ENCODE measurements around the gene PAAF1.
A peak's percentile ranks its signal among the peaks of the same experiment; 100 is the strongest.

PAAF1 gene

GRCh38 chr11:73856031-73856567 is 20.7 kb upstream of the PAAF1 start:
- Histone ChIP-seq H3K14ac (ENCODE audit: low read length) (no peak overlapping the region), H3K27ac (ENCODE audit: low read depth, low read length) (no peak overlapping the region), H3K36me3 (ENCODE audit: control insufficient read depth in 1 of 2, insufficient read depth in 2 of 2, low read length in 2 of 2) (no peaks in the 10 kb centered on the region), H4K8ac (ENCODE audit: low read depth, low read length) (no peak overlapping the region), H2AK5ac (ENCODE audit: low read length) (no peak overlapping the region), H3K18ac (ENCODE audit: low read length) (no peak overlapping the region), H3K4me1 (ENCODE audit: control insufficient read depth in 1 of 2, insufficient read depth in 2 of 2, low read length in 2 of 2) (no peaks in the 10 kb centered on the region), H3K4ac (ENCODE audit: low read depth, low read length) (no peak overlapping the region), H3K23ac (ENCODE audit: low read length) (no peak overlapping the region), H2BK12ac (ENCODE audit: low read length) (no peak overlapping the region), H3K79me2 (ENCODE audit: control insufficient read depth, insufficient read depth, low read length, poor library complexity) (no peaks in the 10 kb centered on the region), H3K9me3 (ENCODE audit: insufficient read depth, low read depth, low read length) (no peaks in the 10 kb centered on the region), H3K4me3 (ENCODE audit: low read depth, low read length) (no peak overlapping the region), H2BK5ac (ENCODE audit: low read depth, low read length, poor library complexity) (no peak overlapping the region), H2AFZ (ENCODE audit: insufficient read depth, low read length, poor library complexity) (no peak overlapping the region), H3K9ac (ENCODE audit: low read length) (no peak overlapping the region), H4K91ac (ENCODE audit: low read depth, low read length) (no peak overlapping the region), H2BK120ac (ENCODE audit: insufficient read depth, low read length, poor library complexity) (no peak overlapping the region), H3K4me2 (ENCODE audit: low read length) (no peak overlapping the region), H3K27me3 (ENCODE audit: insufficient read depth, low read length) (no peaks in the 10 kb centered on the region), H4K12ac (ENCODE audit: low read depth, low read length) (no peak overlapping the region), H3K79me1 (ENCODE audit: low read length) (no peaks in the 10 kb centered on the region)
- WGBS (ENCODE audit: extremely low coverage, insufficient coverage, insufficient read length), result no CpG with 5 or more reads among the region's 1 CpG
- no peak for DNase-seq

GRCh38 chr11:73859671-73860070 is 17.1 kb upstream of the PAAF1 start:
- H3K4ac ChIP-seq (ENCODE audit: low read depth, low read length), result no peak overlapping the region
- H3K4me3 ChIP-seq (ENCODE audit: low read depth, low read length), result no peak overlapping the region
- WGBS (ENCODE audit: extremely low coverage, insufficient coverage, insufficient read length), result no CpG with 5 or more reads among the region's 2 CpGs
- no peak overlapping the region for H4K8ac ChIP-seq (ENCODE audit: low read depth, low read length)
- peaks cover 3 to 7% of the 10 kb centered on the region in 2 experiments for H3K36me3 ChIP-seq (ENCODE audit: control insufficient read depth in 1 of 2, insufficient read depth in 2 of 2, low read length in 2 of 2)
- no peak overlapping the region for H2AFZ ChIP-seq (ENCODE audit: insufficient read depth, low read length, poor library complexity)
- H3K14ac ChIP-seq (ENCODE audit: low read length), result no peak overlapping the region
- no peak overlapping the region for H2AK5ac ChIP-seq (ENCODE audit: low read length)
- H3K18ac ChIP-seq (ENCODE audit: low read length), result no peak overlapping the region
- H3K27me3 ChIP-seq (ENCODE audit: insufficient read depth, low read length), result no peaks in the 10 kb centered on the region
- no peak overlapping the region for H2BK12ac ChIP-seq (ENCODE audit: low read length)
- H4K91ac ChIP-seq (ENCODE audit: low read depth, low read length), result no peak overlapping the region
- no peak overlapping the region for H3K9ac ChIP-seq (ENCODE audit: low read length)
- no peaks in the 10 kb centered on the region for H3K79me1 ChIP-seq (ENCODE audit: low read length)
- no peak overlapping the region for H3K4me2 ChIP-seq (ENCODE audit: low read length)
- no peak overlapping the region for H3K27ac ChIP-seq (ENCODE audit: low read depth, low read length)
- H3K23ac ChIP-seq (ENCODE audit: low read length), result no peak overlapping the region
- H2BK120ac ChIP-seq (ENCODE audit: insufficient read depth, low read length, poor library complexity), result no peak overlapping the region
- H2BK5ac ChIP-seq (ENCODE audit: low read depth, low read length, poor library complexity), result no peak overlapping the region
- no peaks in the 10 kb centered on the region for H3K4me1 ChIP-seq (ENCODE audit: control insufficient read depth in 1 of 2, insufficient read depth in 2 of 2, low read length in 2 of 2)
- no peaks in the 10 kb centered on the region for H3K79me2 ChIP-seq (ENCODE audit: control insufficient read depth, insufficient read depth, low read length, poor library complexity)
- H3K9me3 ChIP-seq (ENCODE audit: insufficient read depth, low read depth, low read length), result no peaks in the 10 kb centered on the region
- DNase-seq, result peak; percentile 27 to 58
- H4K12ac ChIP-seq (ENCODE audit: low read depth, low read length), result no peak overlapping the region

- H3K36me3 ChIP-seq (ENCODE audit: control insufficient read depth in 1 of 2, insufficient read depth in 2 of 2, low read length in 2 of 2), result peaks cover 3 to 7% of the 10 kb centered on the region in 2 experiments
- no peak overlapping the region for H3K18ac ChIP-seq (ENCODE audit: low read length)
- H3K27ac ChIP-seq (ENCODE audit: low read depth, low read length), result no peak overlapping the region
- no peak overlapping the region for H3K4me2 ChIP-seq (ENCODE audit: low read length)
- H3K9me3 ChIP-seq (ENCODE audit: insufficient read depth, low read depth, low read length), result no peaks in the 10 kb centered on the region
- H3K79me1 ChIP-seq (ENCODE audit: low read length), result no peaks in the 10 kb centered on the region
- no peak overlapping the region for H2BK5ac ChIP-seq (ENCODE audit: low read depth, low read length, poor library complexity)
- no peak for DNase-seq
- no peak overlapping the region for H2AFZ ChIP-seq (ENCODE audit: insufficient read depth, low read length, poor library complexity)
- H2BK12ac ChIP-seq (ENCODE audit: low read length), result no peak overlapping the region
- H4K12ac ChIP-seq (ENCODE audit: low read depth, low read length), result no peak overlapping the region
- no peak overlapping the region for H4K91ac ChIP-seq (ENCODE audit: low read depth, low read length)
- H3K27me3 ChIP-seq (ENCODE audit: insufficient read depth, low read length), result no peaks in the 10 kb centered on the region
- no peak overlapping the region for H3K9ac ChIP-seq (ENCODE audit: low read length)
- no peaks in the 10 kb centered on the region for H3K4me1 ChIP-seq (ENCODE audit: control insufficient read depth in 1 of 2, insufficient read depth in 2 of 2, low read length in 2 of 2)
- H3K4ac ChIP-seq (ENCODE audit: low read depth, low read length), result no peak overlapping the region
- H3K4me3 ChIP-seq (ENCODE audit: low read depth, low read length), result no peak overlapping the region
- H4K8ac ChIP-seq (ENCODE audit: low read depth, low read length), result no peak overlapping the region
- H3K79me2 ChIP-seq (ENCODE audit: control insufficient read depth, insufficient read depth, low read length, poor library complexity), result no peaks in the 10 kb centered on the region
- H2BK120ac ChIP-seq (ENCODE audit: insufficient read depth, low read length, poor library complexity), result no peak overlapping the region
- no peak overlapping the region for H3K23ac ChIP-seq (ENCODE audit: low read length)
- WGBS (ENCODE audit: extremely low coverage, insufficient coverage, insufficient read length), result no CpG with 5 or more reads among the region's 2 CpGs
- H2AK5ac ChIP-seq (ENCODE audit: low read length), result no peak overlapping the region
- H3K14ac ChIP-seq (ENCODE audit: low read length), result no peak overlapping the region
Observed at GRCh38 chr11:73860202-73860601, 16.6 kb upstream of the PAAF1 start.

- H3K18ac ChIP-seq (ENCODE audit: low read length), result no peak overlapping the region
- H3K9me3 ChIP-seq (ENCODE audit: insufficient read depth, low read depth, low read length), result no peaks in the 10 kb centered on the region
- H3K4me3 ChIP-seq (ENCODE audit: low read depth, low read length), result no peak overlapping the region
Observed at GRCh38 chr11:73862986-73863385, 13.8 kb upstream of the PAAF1 start.

More at GRCh38 chr11:73862986-73863385, 13.8 kb upstream of the PAAF1 start:
- no peak overlapping the region for H4K91ac ChIP-seq (ENCODE audit: low read depth, low read length)
- H3K27me3 ChIP-seq (ENCODE audit: insufficient read depth, low read length), result no peaks in the 10 kb centered on the region
- H2AFZ ChIP-seq (ENCODE audit: insufficient read depth, low read length, poor library complexity), result no peak overlapping the region
- no peak for DNase-seq
- H3K79me2 ChIP-seq (ENCODE audit: control insufficient read depth, insufficient read depth, low read length, poor library complexity), result no peaks in the 10 kb centered on the region
- peaks cover 3 to 7% of the 10 kb centered on the region in 2 experiments for H3K36me3 ChIP-seq (ENCODE audit: control insufficient read depth in 1 of 2, insufficient read depth in 2 of 2, low read length in 2 of 2)
- no peak overlapping the region for H3K27ac ChIP-seq (ENCODE audit: low read depth, low read length)
- H2BK12ac ChIP-seq (ENCODE audit: low read length), result no peak overlapping the region
- no CpG with 5 or more reads among the region's 4 CpGs for WGBS (ENCODE audit: extremely low coverage, insufficient coverage, insufficient read length)
- no peaks in the 10 kb centered on the region for H3K79me1 ChIP-seq (ENCODE audit: low read length)
- no peak overlapping the region for H2AK5ac ChIP-seq (ENCODE audit: low read length)
- H3K9ac ChIP-seq (ENCODE audit: low read length), result no peak overlapping the region
- H3K4ac ChIP-seq (ENCODE audit: low read depth, low read length), result no peak overlapping the region
- no peak overlapping the region for H3K4me2 ChIP-seq (ENCODE audit: low read length)
- H4K12ac ChIP-seq (ENCODE audit: low read depth, low read length), result no peak overlapping the region
- H3K14ac ChIP-seq (ENCODE audit: low read length), result no peak overlapping the region
- no peak overlapping the region for H4K8ac ChIP-seq (ENCODE audit: low read depth, low read length)
- no peak overlapping the region for H2BK5ac ChIP-seq (ENCODE audit: low read depth, low read length, poor library complexity)
- H2BK120ac ChIP-seq (ENCODE audit: insufficient read depth, low read length, poor library complexity), result no peak overlapping the region
- no peak overlapping the region for H3K23ac ChIP-seq (ENCODE audit: low read length)
- H3K4me1 ChIP-seq (ENCODE audit: control insufficient read depth in 1 of 2, insufficient read depth in 2 of 2, low read length in 2 of 2), result peaks cover 0 to 3% of the 10 kb centered on the region in 2 experiments
